SK-N-SH treated with all-trans-retinoic acid at 6 μM for 48 hours (cell line): ENCODE measurements around the gene MTFP1.

Experiments
- BACH2 ChIP-seq: fragments of 250-450 bp; sonication (Bioruptor Pico); IDR thresholded peaks from 2 replicates; pipeline ENCODE4 v1.9.0; 2021; ENCODE audit warnings: mild to moderate bottlenecking, borderline replicate concordance
- ISL1 ChIP-seq: fragments of 250-450 bp; sonication (Bioruptor Pico); IDR thresholded peaks from 2 replicates; pipeline ENCODE4 v2.1.2; 2022; ENCODE audit warnings: mild to moderate bottlenecking, moderate library complexity
- POU6F1 ChIP-seq: fragments of 250-450 bp; sonication (Bioruptor Pico); IDR thresholded peaks from 2 replicates; pipeline ENCODE4 v1.8.0; 2021; ENCODE audit warnings: low read depth, mild to moderate bottlenecking, moderate library complexity, borderline replicate concordance

GRCh38 chr22:30416837-30417236 lies 8.7 kb upstream of the MTFP1 start:
- TF ChIP-seq BACH2 (no peak), ISL1 (CRISPR knock-in tag) (no peak), POU6F1 (CRISPR knock-in tag) (no peak)
